Large intestine (tissue), 3 donors: Measurements from ENCODE around the gene HFM1. TPM values are rescaled to one million over a fixed set of nuclear protein-coding genes. Genes with fewer than 3 reads are reported as not detected.
"Not testable (repeated sequence)": the region's sequence is repeated elsewhere in the genome, so short reads cannot be mapped to it uniquely, and the experiment has no call there.

Experiments used
- DNase-seq, 2 donors: peaks; one replicate each; pipeline versions ENCODE4 v3.0.0 to v3.0.0-alpha.2; 2013
- H3K27ac ChIP-seq: one replicate; pipeline ENCODE4 v1.5.1; 2013; ENCODE audit warnings: low read length
- H3K27me3 ChIP-seq: 2 replicates; pipeline ENCODE4 v1.6.1; 2013; ENCODE audit warnings: low read length; ENCODE audit not compliant: control insufficient read depth, insufficient read depth
- H3K36me3 ChIP-seq: 2 replicates; pipeline ENCODE4 v1.6.1; 2013; ENCODE audit warnings: low read length; ENCODE audit not compliant: control insufficient read depth, insufficient read depth
- H3K4me1 ChIP-seq: one replicate; pipeline ENCODE4 v1.6.1; 2013; ENCODE audit warnings: low read length; ENCODE audit not compliant: control insufficient read depth, insufficient read depth
- H3K4me3 ChIP-seq: one replicate; pipeline ENCODE4 v1.5.1; 2013; ENCODE audit warnings: low read length
- H3K9me3 ChIP-seq: one replicate; pipeline ENCODE4 v1.6.1; 2013; ENCODE audit warnings: mild to moderate bottlenecking, low read depth, low read length, moderate library complexity; ENCODE audit not compliant: control insufficient read depth
- WGBS: methylation state at CpG from one replicate; pipeline ENCODE4 v1.1.5; 2013; ENCODE audit warnings: low lambda C conversion rate; ENCODE audit not compliant: insufficient coverage; 5-methylcytosine and 5-hydroxymethylcytosine counted together
- polyA plus RNA-seq: library from polyadenylated mRNA; unstranded; fragments of 120-200 nt; gene quantifications from one replicate; pipeline ENCODE4 v1.2.1, GENCODE V29; 2013

The HFM1 gene
- polyA plus RNA-seq, 1 donor, result 1.5 TPM

DNA sequence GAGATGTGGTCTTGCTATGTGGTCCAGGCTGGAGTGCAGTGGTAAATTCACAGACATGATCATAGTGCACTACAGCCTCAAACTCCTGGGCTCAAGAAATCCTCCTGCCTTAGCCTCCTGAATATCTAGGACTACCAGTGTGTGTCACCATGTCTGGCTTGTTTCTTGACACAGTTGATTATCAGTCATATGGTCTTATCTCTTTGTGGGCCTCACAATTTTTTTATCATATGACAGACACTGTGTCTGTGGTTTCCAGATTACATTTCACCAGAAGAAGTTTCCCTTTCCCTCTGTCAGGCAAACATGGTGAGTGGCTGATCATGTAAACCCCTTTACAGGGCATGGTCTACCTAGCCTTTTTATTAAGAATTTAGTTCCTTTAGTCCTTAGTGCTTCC, 96.1 kb downstream of the HFM1 start:
- H3K4me3 ChIP-seq, result no peak overlapping the region
- H3K4me1 ChIP-seq, result no peaks in the 10 kb centered on the region
- H3K9me3 ChIP-seq, result no peaks in the 10 kb centered on the region
- no peak overlapping the region for H3K27ac ChIP-seq
- H3K27me3 ChIP-seq, result no peaks in the 10 kb centered on the region
- DNase-seq, result no peak
- no peaks in the 10 kb centered on the region for H3K36me3 ChIP-seq

GRCh38 chr1:91307784-91308409, 96.7 kb downstream of the HFM1 start:
- Histone ChIP-seq H3K4me1 (no peaks in the 10 kb centered on the region), H3K27me3 (no peaks in the 10 kb centered on the region), H3K36me3 (no peaks in the 10 kb centered on the region), H3K9me3 (no peaks in the 10 kb centered on the region), H3K4me3 (no peak overlapping the region), H3K27ac (no peak overlapping the region)
- no peak for DNase-seq
- WGBS, result 100% methylated on average over 1 of the region's 1 CpG

DNA sequence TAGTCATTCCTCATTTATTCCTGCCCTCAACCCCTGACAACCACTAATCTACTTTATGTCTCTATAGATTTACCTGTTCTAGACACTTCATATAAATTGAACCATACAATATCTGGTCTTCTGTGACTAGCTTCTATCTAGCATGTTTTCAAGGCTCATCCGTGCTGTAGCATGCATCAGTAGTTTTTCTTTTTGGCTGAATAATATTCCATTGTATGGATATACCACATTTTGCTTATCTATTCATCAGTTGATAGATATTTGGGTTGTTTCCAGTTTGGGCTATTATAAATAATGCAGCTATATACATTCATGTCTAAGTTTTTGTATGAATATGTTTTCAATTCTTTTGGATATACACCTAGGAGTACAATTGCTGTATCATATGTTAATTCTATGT, 101.5 kb downstream of the HFM1 start:
- Histone ChIP-seq H3K4me3 (no peak overlapping the region), H3K36me3 (no peaks in the 10 kb centered on the region), H3K4me1 (no peaks in the 10 kb centered on the region), H3K27me3 (no peaks in the 10 kb centered on the region), H3K9me3 (no peaks in the 10 kb centered on the region), H3K27ac (no peak overlapping the region)
- WGBS, result no CpG with 5 or more reads among the region's 1 CpG
- DNase-seq, result no peak

- not testable (repeated sequence) for H3K27ac ChIP-seq, H3K36me3 ChIP-seq, H3K4me3 ChIP-seq, H3K9me3 ChIP-seq, H3K27me3 ChIP-seq, DNase-seq, H3K4me1 ChIP-seq
- WGBS, result no CpG with 5 or more reads among the region's 47 CpGs
These were observed 115.6 kb downstream of the HFM1 start for GRCh38 chr1:91288843-91289553.

- not testable (repeated sequence) for H3K27me3 ChIP-seq, DNase-seq, H3K9me3 ChIP-seq, H3K27ac ChIP-seq, H3K36me3 ChIP-seq, H3K4me1 ChIP-seq, H3K4me3 ChIP-seq
- WGBS, result no CpG with 5 or more reads among the region's 13 CpGs
These were observed 117.7 kb downstream of the HFM1 start for GRCh38 chr1:91286962-91287317.

DNA sequence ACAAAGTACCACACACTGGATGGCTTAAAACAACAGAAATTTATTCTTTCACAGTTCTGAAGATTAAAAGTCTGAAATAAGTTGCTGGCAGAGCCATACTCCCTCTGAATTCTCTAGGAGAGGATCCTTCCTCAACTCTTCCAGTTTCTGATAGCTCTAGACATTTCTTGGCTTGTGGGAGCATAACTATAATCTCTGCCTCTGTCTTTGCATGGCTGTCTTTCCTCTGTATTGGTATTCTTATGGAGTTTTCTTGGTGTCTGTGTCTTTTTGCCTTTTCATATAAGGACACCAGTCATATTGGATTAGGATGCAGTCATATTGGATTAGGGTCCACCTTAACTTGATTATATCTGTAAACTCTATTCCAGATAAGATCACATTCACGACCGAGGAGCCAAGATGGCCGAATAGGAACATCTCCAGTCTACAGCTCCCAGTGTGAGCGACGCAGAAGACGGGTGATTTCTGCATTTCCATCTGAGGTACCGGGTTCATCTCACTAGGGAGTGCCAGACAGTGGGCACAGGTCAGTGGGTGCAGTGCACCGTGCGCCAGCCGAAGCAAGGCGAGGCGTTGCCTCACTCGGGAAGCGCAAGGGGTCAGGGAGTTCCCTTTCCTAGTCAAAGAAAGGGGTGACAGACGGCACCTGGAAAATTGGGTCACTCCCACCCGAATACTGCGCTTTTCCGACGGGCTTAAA, 118.2 kb downstream of the HFM1 start:
- not testable (repeated sequence) for H3K36me3 ChIP-seq, H3K4me1 ChIP-seq, H3K9me3 ChIP-seq, H3K4me3 ChIP-seq, DNase-seq, H3K27ac ChIP-seq, H3K27me3 ChIP-seq
- no CpG with 5 or more reads among the region's 19 CpGs for WGBS

- WGBS, result no CpG with 5 or more reads among the region's 2 CpGs
- no peak for DNase-seq
These were observed 121.3 kb downstream of the HFM1 start for GRCh38 chr1:91283421-91283726.

DNA sequence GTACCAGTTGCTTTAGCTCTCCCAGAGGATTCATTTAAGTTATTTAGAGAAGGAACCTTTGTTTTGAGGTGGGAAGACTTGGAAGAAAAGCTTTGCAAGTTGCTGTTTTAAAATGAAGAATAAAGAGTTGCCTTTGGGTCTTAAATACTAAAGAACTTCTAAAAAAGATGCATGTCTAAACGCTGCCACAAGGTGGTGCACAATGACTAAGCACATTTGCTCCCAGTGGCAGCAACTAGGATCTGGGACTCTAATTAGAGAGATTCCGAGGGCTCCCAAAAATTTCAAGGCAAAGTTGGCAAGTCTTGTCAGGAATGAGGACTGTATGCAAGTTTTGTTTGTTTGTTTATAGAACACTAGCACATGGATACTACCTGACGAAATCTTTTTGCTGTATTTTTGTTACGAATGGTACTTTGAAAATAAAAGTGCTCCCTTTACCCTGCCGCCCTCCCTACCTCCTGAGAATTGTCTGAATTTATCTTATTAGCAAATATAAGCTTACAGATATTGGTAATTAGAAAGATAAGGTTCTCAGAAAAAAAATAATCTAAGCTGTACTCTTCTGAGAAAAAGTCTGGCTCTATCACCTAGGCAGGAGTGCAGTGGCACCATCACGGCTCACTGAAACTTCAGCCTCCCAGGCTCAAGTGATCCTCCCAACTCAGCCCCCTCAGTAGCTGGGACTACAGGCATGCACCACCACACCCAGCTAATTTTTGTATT, 121.8 kb downstream of the HFM1 start:
- H3K27me3 ChIP-seq, result no peaks in the 10 kb centered on the region
- no peaks in the 10 kb centered on the region for H3K4me1 ChIP-seq
- peak; percentile 28 to 38 for DNase-seq
- 87% methylated on average over 3 of the region's 6 CpGs for WGBS
- no peak overlapping the region for H3K27ac ChIP-seq
- no peaks in the 10 kb centered on the region for H3K9me3 ChIP-seq
- no peak overlapping the region for H3K4me3 ChIP-seq
- H3K36me3 ChIP-seq, result no peaks in the 10 kb centered on the region

More at GRCh38 chr1:91283421-91283726, 121.3 kb downstream of the HFM1 start:
- no peaks in the 10 kb centered on the region for H3K27me3 ChIP-seq
- no peak overlapping the region for H3K4me3 ChIP-seq
- H3K4me1 ChIP-seq, result no peaks in the 10 kb centered on the region
- no peak overlapping the region for H3K27ac ChIP-seq
- H3K36me3 ChIP-seq, result no peaks in the 10 kb centered on the region
- no peaks in the 10 kb centered on the region for H3K9me3 ChIP-seq

- Histone ChIP-seq H3K4me3 (no peak overlapping the region), H3K27me3 (no peaks in the 10 kb centered on the region), H3K9me3 (no peaks in the 10 kb centered on the region), H3K4me1 (no peaks in the 10 kb centered on the region), H3K27ac (no peak overlapping the region), H3K36me3 (no peaks in the 10 kb centered on the region)
- no peak for DNase-seq
- WGBS, result 50% methylated on average over 2 of the region's 6 CpGs
These were observed 122.9 kb downstream of the HFM1 start for GRCh38 chr1:91281782-91282181.

DNA sequence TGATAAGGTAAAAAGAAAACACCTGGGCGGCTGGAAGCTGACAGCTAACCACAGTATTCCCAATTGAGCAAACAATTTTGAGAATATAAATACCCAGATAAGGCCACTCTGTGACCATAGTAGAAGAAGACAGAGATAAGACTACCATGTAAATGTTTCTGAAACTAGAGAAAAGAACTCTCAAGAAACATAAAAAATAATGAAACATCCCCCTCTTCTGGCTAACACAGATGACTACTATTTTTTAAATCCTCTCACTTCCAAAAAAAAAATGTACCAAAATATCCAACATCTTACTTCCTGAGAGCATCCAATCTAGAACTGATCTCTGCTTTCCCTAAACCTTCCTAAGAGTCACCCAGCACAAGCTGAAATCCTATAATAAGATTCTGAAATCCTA, 125.9 kb downstream of the HFM1 start:
- WGBS, result no CpG with 5 or more reads among the region's 1 CpG
- Histone ChIP-seq H3K4me3 (no peak overlapping the region), H3K36me3 (no peaks in the 10 kb centered on the region), H3K27me3 (no peaks in the 10 kb centered on the region), H3K4me1 (no peaks in the 10 kb centered on the region), H3K9me3 (no peaks in the 10 kb centered on the region), H3K27ac (no peak overlapping the region)
- no peak for DNase-seq
